ENCODE data around the gene SLC7A6OS.

The SLC7A6OS gene

DNA sequence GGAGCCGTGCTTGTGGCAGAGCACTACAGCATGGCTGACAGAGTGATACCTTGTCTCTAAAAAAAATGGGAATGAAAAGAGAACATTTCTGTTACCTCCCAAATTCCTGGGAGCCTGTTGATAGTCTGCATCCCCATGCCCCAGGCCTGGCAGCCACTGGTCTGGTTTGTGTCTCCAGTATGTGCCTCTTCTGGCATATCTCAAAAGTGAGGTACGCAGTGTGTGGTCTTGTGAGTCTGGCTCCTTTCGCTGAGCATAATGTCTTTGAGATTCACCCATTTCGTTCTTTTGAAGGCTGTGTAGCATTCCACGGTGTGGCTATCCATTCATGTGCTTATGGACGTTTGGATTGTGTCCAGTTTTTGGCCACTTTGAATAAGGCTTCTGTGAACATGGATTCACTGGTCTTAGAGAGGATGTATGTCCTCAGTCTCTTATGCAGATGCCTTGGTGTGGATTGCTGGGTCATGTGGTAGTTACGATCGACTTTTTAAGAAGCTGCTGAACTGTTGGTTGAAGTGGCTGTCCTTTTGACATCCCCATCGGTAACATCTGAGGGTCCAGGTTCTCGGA lies 39.2 kb upstream of the SLC7A6OS start:
- no peak overlapping the region for H3K27ac ChIP-seq
- TF ChIP-seq ZFX (IDR thresholded peaks at IDR 0.05; ENCODE audit: borderline replicate concordance), result no peak
- no peak for TF ChIP-seq CTCF (IDR thresholded peaks at IDR 0.05)

GRCh38 chr16:68348639-68349445 lies 38.1 kb upstream of the SLC7A6OS start:
- no peak overlapping the region for H3K27ac ChIP-seq
- TF ChIP-seq CTCF (IDR thresholded peaks at IDR 0.05) (no peak), ZFX (IDR thresholded peaks at IDR 0.05; ENCODE audit: borderline replicate concordance) (no peak)

GRCh38 chr16:68347605-68348004 lies 36.9 kb upstream of the SLC7A6OS start:
- no peak overlapping the region for H3K27ac ChIP-seq
- TF ChIP-seq CTCF (IDR thresholded peaks at IDR 0.05), result no peak
- no peak for TF ChIP-seq ZFX (IDR thresholded peaks at IDR 0.05; ENCODE audit: borderline replicate concordance)

DNA sequence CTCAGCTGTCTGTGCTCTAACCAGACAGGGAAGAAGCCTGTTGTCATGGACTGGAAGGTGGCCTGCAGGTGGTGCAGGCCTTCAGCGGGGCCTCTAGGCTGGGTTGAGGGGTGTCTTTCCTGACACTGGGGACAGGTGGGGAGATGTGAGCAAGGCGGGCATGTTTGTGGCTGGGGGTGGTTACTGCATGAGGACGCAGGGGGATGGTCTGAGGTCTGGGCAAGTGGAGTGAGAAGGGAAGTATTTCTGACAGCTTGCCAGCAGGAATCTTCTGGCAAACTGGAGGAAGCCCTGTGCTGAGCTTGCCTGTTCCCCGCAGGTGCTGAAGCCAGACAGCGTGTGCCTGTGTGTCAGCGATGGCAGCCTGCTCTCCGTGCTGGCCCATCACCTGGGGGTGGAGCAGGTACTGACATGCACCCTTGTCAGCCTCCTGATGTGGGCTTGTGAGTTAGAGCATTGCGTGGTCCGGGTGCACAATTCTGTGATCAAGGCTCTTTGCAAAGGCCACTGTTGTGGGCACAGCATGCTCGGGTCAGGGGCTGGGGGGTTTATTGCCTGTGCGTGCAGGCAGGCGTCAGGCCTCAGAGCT lies 36.2 kb upstream of the SLC7A6OS start:
- no peak overlapping the region for H3K27ac ChIP-seq

GRCh38 chr16:68345958-68346635 lies 35.4 kb upstream of the SLC7A6OS start:
- no peak overlapping the region for H3K27ac ChIP-seq
- TF ChIP-seq CTCF (IDR thresholded peaks at IDR 0.05), result no peak
- TF ChIP-seq ZFX (IDR thresholded peaks at IDR 0.05; ENCODE audit: borderline replicate concordance), result no peak

More for the DNA sequence above, 36.2 kb upstream of the SLC7A6OS start:
- no peak for TF ChIP-seq ZFX (IDR thresholded peaks at IDR 0.05; ENCODE audit: borderline replicate concordance)
- no peak for TF ChIP-seq CTCF (IDR thresholded peaks at IDR 0.05)

DNA sequence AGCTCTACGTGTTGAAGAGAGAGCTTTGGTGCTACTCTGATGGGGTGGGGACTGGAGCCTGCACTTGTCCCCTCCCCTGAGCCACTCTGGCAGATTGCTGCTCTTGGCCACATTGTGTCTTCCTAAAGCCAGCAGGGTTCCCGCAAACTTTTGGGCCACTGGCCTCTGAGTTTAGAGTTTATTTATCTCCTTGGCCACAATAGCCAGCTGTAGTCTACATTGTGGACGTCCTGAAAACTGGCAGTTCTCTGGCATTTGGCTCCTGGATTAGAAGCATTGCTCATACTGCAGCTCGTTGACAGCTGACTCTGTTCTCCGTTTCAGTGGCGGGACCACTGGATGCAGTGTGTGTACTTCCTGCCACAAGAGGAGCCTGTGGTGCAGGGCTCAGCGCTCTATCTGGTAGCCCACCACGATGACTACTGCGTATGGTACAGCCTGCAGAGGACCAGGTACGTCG lies 34.6 kb upstream of the SLC7A6OS start:
- TF ChIP-seq ZFX (IDR thresholded peaks at IDR 0.05; ENCODE audit: borderline replicate concordance) (no peak), CTCF (IDR thresholded peaks at IDR 0.05) (no peak)
- H3K27ac ChIP-seq, result no peak overlapping the region

Data from 22Rv1 (cell line).